HG03060 (cell line): Measurements from ENCODE around the gene ZCCHC7.
"Not testable (repeated sequence)": the region's sequence is repeated elsewhere in the genome, so short reads cannot be mapped to it uniquely, and the experiment has no call there.

ENCODE experiments used
- ATAC-seq: cut with Tn5 transposase; IDR thresholded peaks from one replicate; pipeline ENCODE4 v1.9.1; 2021; ENCODE audit warnings: low read depth, moderate number of reproducible peaks; ENCODE audit not compliant: unreplicated experiment

The ZCCHC7 gene

GRCh38 chr9:37119907-37120842 is at the start of gene ZCCHC7:
TSS of gene ZCCHC7 (plus strand) at chr9:37120574.
- ATAC-seq: peak; percentile 85

- not testable (repeated sequence) for ATAC-seq
Observed at GRCh38 chr9:37074790-37075189, 45.6 kb upstream of the ZCCHC7 start.

- peak; percentile 57 for ATAC-seq
Observed at GRCh38 chr9:37079370-37080164, 40.8 kb upstream of the ZCCHC7 start.

GRCh38 chr9:37080165-37080628 is 40.2 kb upstream of the ZCCHC7 start:
- not testable (repeated sequence) for ATAC-seq

GRCh38 chr9:37081507-37081906 is 38.9 kb upstream of the ZCCHC7 start:
- not testable (repeated sequence) for ATAC-seq

- ATAC-seq: no peak
Observed at GRCh38 chr9:37082214-37082765, 38.1 kb upstream of the ZCCHC7 start.

- no peak for ATAC-seq
Observed at GRCh38 chr9:37083654-37084053, 36.7 kb upstream of the ZCCHC7 start.

- ATAC-seq: no peak
Observed at GRCh38 chr9:37085233-37085632, 35.1 kb upstream of the ZCCHC7 start.

- ATAC-seq: not testable (repeated sequence)
Observed at GRCh38 chr9:37092714-37093295, 27.6 kb upstream of the ZCCHC7 start.

GRCh38 chr9:37094751-37095150 is 25.6 kb upstream of the ZCCHC7 start:
- no peak for ATAC-seq

GRCh38 chr9:37096628-37097027 is 23.7 kb upstream of the ZCCHC7 start:
- ATAC-seq: no peak

- ATAC-seq: no peak
Observed at GRCh38 chr9:37097294-37097693, 23.1 kb upstream of the ZCCHC7 start.

- ATAC-seq: no peak
Observed at GRCh38 chr9:37100327-37100726, 20.0 kb upstream of the ZCCHC7 start.

- ATAC-seq: no peak
Observed at GRCh38 chr9:37100741-37101140, 19.6 kb upstream of the ZCCHC7 start.

- ATAC-seq: no peak
Observed at GRCh38 chr9:37102486-37102885, 17.9 kb upstream of the ZCCHC7 start.

- no peak for ATAC-seq
Observed at GRCh38 chr9:37104183-37104889, 16.0 kb upstream of the ZCCHC7 start.

GRCh38 chr9:37105234-37105633 is 15.1 kb upstream of the ZCCHC7 start:
- ATAC-seq: no peak

GRCh38 chr9:37107701-37108100 is 12.7 kb upstream of the ZCCHC7 start:
- no peak for ATAC-seq

GRCh38 chr9:37114442-37114841 is 5.9 kb upstream of the ZCCHC7 start:
- ATAC-seq: not testable (repeated sequence)

- no peak for ATAC-seq
Observed at GRCh38 chr9:37117956-37118355, 2.4 kb upstream of the ZCCHC7 start.
